VCaP (cell line): Measurements from ENCODE around the gene GJA4.
A peak's percentile ranks its signal among the peaks of the same experiment; 100 is the strongest.

ENCODE experiments used
- H3K27ac ChIP-seq: fragments of 450-650 bp; 2 replicates; pipeline ENCODE4 v1.5.1; 2017
- CTCF ChIP-seq: fragments of 450-650 bp; conservative IDR thresholded peaks from 2 replicates; pipeline ENCODE4 v1.5.1; 2017; ENCODE audit warnings: mild to moderate bottlenecking, moderate library complexity

GJA4 gene

GRCh38 chr1:34785231-34785874 is 7.4 kb upstream of the GJA4 start:
- no peak overlapping the region for H3K27ac ChIP-seq
- no peak for TF ChIP-seq CTCF

- no peak overlapping the region for H3K27ac ChIP-seq
- no peak for TF ChIP-seq CTCF
Observed at GRCh38 chr1:34785875-34786470, 6.8 kb upstream of the GJA4 start.

- H3K27ac ChIP-seq = peak overlapping the region; percentile 42
- peak; percentile 92 for TF ChIP-seq CTCF
Observed at GRCh38 chr1:34786521-34787325, 6.1 kb upstream of the GJA4 start.

GRCh38 chr1:34787461-34788420 is 5.1 kb upstream of the GJA4 start:
- H3K27ac ChIP-seq = peak overlapping the region; percentile 42; the same call in 1 of the 2 replicates
- peak; percentile 40; the same call in 1 of the 2 replicates for TF ChIP-seq CTCF

GRCh38 chr1:34790985-34791384 is 1.8 kb upstream of the GJA4 start:
- no peak overlapping the region for H3K27ac ChIP-seq
- TF ChIP-seq CTCF = no peak

- no peak for TF ChIP-seq CTCF
- H3K27ac ChIP-seq = no peak overlapping the region
Observed at GRCh38 chr1:34792424-34792823, 375 bp upstream of the GJA4 start.
